GM23338 (cell line): ENCODE measurements around the gene HSD11B2. TPM values are rescaled to one million over a fixed set of nuclear protein-coding genes. Genes with fewer than 3 reads are reported as not detected.

Experiments
- ATAC-seq: fragments of 200-7000 bp; cut with Tn5 transposase; 3 replicates; pipeline ENCODE4 v1.9.1; 2020
- DNase-seq: peaks from one replicate; pipeline ENCODE4 v3.0.0-alpha.2; 2015; ENCODE audit warnings: low spot score
- H2AFZ ChIP-seq: fragments of 200-600 bp; sonication (generic); 2 replicates; pipeline ENCODE4 v1.8.0; 2016; ENCODE audit warnings: antibody characterized with exemption, mild to moderate bottlenecking, moderate library complexity
- H3F3A ChIP-seq: fragments of 200-600 bp; sonication (generic); replicated peaks from 2 replicates; pipeline ENCODE4 v1.8.0; 2017; ENCODE audit warnings: antibody characterized with exemption, mixed run types, low read depth
- H3K27ac ChIP-seq: fragments of 200-600 bp; sonication (generic); 2 replicates; pipeline ENCODE4 v1.6.1; 2016; ENCODE audit warnings: low read depth
- H3K27me3 ChIP-seq: fragments of 200-600 bp; sonication (generic); 2 replicates; pipeline ENCODE4 v1.8.0; 2016; ENCODE audit warnings: mild to moderate bottlenecking, mixed run types, moderate library complexity; ENCODE audit not compliant: insufficient read depth
- H3K36me3 ChIP-seq: fragments of 200-600 bp; sonication (generic); 2 replicates; pipeline ENCODE4 v1.8.0; 2016; ENCODE audit warnings: mild to moderate bottlenecking; ENCODE audit not compliant: insufficient read depth
- H3K4me1 ChIP-seq: fragments of 200-600 bp; sonication (generic); 2 replicates; pipeline ENCODE4 v1.8.0; 2016; ENCODE audit warnings: mild to moderate bottlenecking, moderate library complexity; ENCODE audit not compliant: insufficient read depth
- H3K4me2 ChIP-seq: fragments of 200-600 bp; sonication (generic); 2 replicates; pipeline ENCODE4 v1.7.1; 2017; ENCODE audit warnings: mixed run types
- H3K4me3 ChIP-seq: fragments of 200-600 bp; sonication (generic); 2 replicates; pipeline ENCODE4 v1.6.1; 2016; ENCODE audit warnings: mixed run types
- H3K79me2 ChIP-seq: fragments of 200-600 bp; sonication (generic); replicated peaks from 2 replicates; pipeline ENCODE4 v1.8.0; 2017; ENCODE audit warnings: mild to moderate bottlenecking; ENCODE audit not compliant: insufficient read depth
- H3K9me2 ChIP-seq: fragments of 200-600 bp; sonication (generic); 2 replicates; pipeline ENCODE4 v1.8.0; 2017; ENCODE audit not compliant: insufficient read depth
- H4K20me1 ChIP-seq: fragments of 200-600 bp; sonication (generic); replicated peaks from 2 replicates; pipeline ENCODE4 v1.8.0; 2017; ENCODE audit warnings: mild to moderate bottlenecking; ENCODE audit not compliant: insufficient read depth
- H3K27ac Mint-ChIP-seq: 2 replicates; pipeline ENCODE4 v1.8.0; 2020; ENCODE audit warnings: inconsistent platforms, mild to moderate bottlenecking, moderate library complexity, mixed read lengths
- H3K27me3 Mint-ChIP-seq: 3 replicates; pipeline ENCODE4 v1.8.0; 2022; ENCODE audit warnings: low read depth, mild to moderate bottlenecking, moderate library complexity, mixed read lengths, inconsistent platforms; ENCODE audit not compliant: insufficient read depth, poor library complexity
- H3K36me3 Mint-ChIP-seq: 3 replicates; pipeline ENCODE4 v1.8.0; 2021; ENCODE audit warnings: low read depth, mild to moderate bottlenecking, inconsistent platforms, moderate library complexity, mixed read lengths
- H3K4me1 Mint-ChIP-seq: 3 replicates; pipeline ENCODE4 v1.8.0; 2020; ENCODE audit warnings: mild to moderate bottlenecking, inconsistent platforms, mixed read lengths
- H3K4me3 Mint-ChIP-seq: 3 replicates; pipeline ENCODE4 v1.8.0; 2021; ENCODE audit warnings: moderate library complexity, mild to moderate bottlenecking, inconsistent platforms, mixed read lengths
- H3K9me3 Mint-ChIP-seq: 3 replicates; pipeline ENCODE4 v1.8.0; 2020; ENCODE audit warnings: moderate library complexity, mild to moderate bottlenecking, inconsistent platforms, mixed read lengths
- CREB1 ChIP-seq: fragments of 250-450 bp; sonication (Bioruptor Pico); IDR thresholded peaks from 2 replicates; pipeline ENCODE4 v1.5.0; 2020; ENCODE audit warnings: low read depth, mild to moderate bottlenecking, moderate library complexity
- CTCF ChIP-seq, 2 experiments: fragments of 200-600 bp in 1 of 2; sonication (generic) in 1 of 2; conservative IDR thresholded peaks; 2 replicates each; pipeline versions ENCODE4 v1.5.1 to v1.6.1; 2016 to 2017; ENCODE audit warnings: antibody characterized with exemption in 2 of 2, low read depth in 2 of 2, mild to moderate bottlenecking in 2 of 2, moderate library complexity in 1 of 2
- EZH2 ChIP-seq: fragments of 200-600 bp; sonication (generic); IDR thresholded peaks from one replicate; pipeline ENCODE4 v1.8.0; 2017; ENCODE audit warnings: antibody characterized with exemption, mild to moderate bottlenecking, low read depth; ENCODE audit not compliant: unreplicated experiment
- EZH2phosphoT487 ChIP-seq: fragments of 200-600 bp; sonication (generic); IDR thresholded peaks from one replicate; pipeline ENCODE4 v1.8.1; 2018; ENCODE audit warnings: antibody characterized with exemption; ENCODE audit not compliant: unreplicated experiment
- JUNB ChIP-seq: IDR thresholded peaks from one replicate; pipeline ENCODE4 v1.6.1; 2016; ENCODE audit warnings: antibody characterized with exemption; ENCODE audit not compliant: unreplicated experiment
- POLR2AphosphoS5 ChIP-seq: IDR thresholded peaks from 2 replicates; pipeline ENCODE4 v1.6.1; 2016; ENCODE audit warnings: antibody characterized with exemption, low read depth
- REST ChIP-seq: IDR thresholded peaks from one replicate; pipeline ENCODE4 v1.6.1; 2018; ENCODE audit warnings: antibody characterized with exemption; ENCODE audit not compliant: unreplicated experiment
- STAT1 ChIP-seq: IDR thresholded peaks from one replicate; pipeline ENCODE4 v1.6.1; 2016; ENCODE audit warnings: antibody characterized with exemption; ENCODE audit not compliant: unreplicated experiment
- ZNF114 ChIP-seq: fragments of 250-450 bp; sonication (Bioruptor Pico); IDR thresholded peaks from 2 replicates; pipeline ENCODE4 v1.5.0; 2020; ENCODE audit warnings: mild to moderate bottlenecking, moderate library complexity
- ZNF331 ChIP-seq: fragments of 250-450 bp; sonication (Bioruptor Pico); IDR thresholded peaks from 2 replicates; pipeline ENCODE4 v1.5.0; 2020; ENCODE audit warnings: low read depth, mild to moderate bottlenecking, moderate library complexity
- ZNF462 ChIP-seq: fragments of 250-450 bp; sonication (Bioruptor Pico); IDR thresholded peaks from 2 replicates; pipeline ENCODE4 v1.5.0; 2020; ENCODE audit warnings: mild to moderate bottlenecking, moderate library complexity
- polyA plus RNA-seq: library from polyadenylated mRNA; unstranded; fragments of >200 nt; fragmentation: Nextera tagmentation; extraction: Ambion mirVana; gene quantifications from 2 replicates; pipeline ENCODE4 v1.2.1, GENCODE V29; 2016
- total RNA-seq: library from RNA; depleted of rRNA; stranded (reverse); fragments of >200 nt; shearing (Covaris generic); gene quantifications from 2 replicates; pipeline ENCODE4 v1.2.3, GENCODE V29; 2014

HSD11B2 gene
- total and polyA plus RNA-seq, 2 experiments from 2014 or later: 14.8 to 23.0 TPM

GRCh38 chr16:67435758-67436164, 4.8 kb downstream of the HSD11B2 start (continued):
- TF ChIP-seq REST (no peak), POLR2AphosphoS5 (no peak), CREB1 (no peak)

DNA sequence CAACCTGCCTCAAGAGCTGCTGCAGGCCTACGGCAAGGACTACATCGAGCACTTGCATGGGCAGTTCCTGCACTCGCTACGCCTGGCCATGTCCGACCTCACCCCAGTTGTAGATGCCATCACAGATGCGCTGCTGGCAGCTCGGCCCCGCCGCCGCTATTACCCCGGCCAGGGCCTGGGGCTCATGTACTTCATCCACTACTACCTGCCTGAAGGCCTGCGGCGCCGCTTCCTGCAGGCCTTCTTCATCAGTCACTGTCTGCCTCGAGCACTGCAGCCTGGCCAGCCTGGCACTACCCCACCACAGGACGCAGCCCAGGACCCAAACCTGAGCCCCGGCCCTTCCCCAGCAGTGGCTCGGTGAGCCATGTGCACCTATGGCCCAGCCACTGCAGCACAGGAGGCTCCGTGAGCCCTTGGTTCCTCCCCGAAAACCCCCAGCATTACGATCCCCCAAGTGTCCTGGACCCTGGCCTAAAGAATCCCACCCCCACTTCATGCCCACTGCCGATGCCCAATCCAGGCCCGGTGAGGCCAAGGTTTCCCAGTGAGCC, 5.8 kb downstream of the HSD11B2 start:
- Mint-ChIP-seq H3K27ac (no peak overlapping the region), H3K9me3 (peaks cover 3% of the 10 kb centered on the region; the same call in 1 of the 3 replicates), H3K36me3 (peaks cover 19% of the 10 kb centered on the region), H3K27me3 (peaks cover 21% of the 10 kb centered on the region), H3K4me3 (no peak overlapping the region), H3K4me1 (peaks cover 21% of the 10 kb centered on the region)
- no peaks in the 10 kb centered on the region for H4K20me1 ChIP-seq
- ATAC-seq (no peak), DNase-seq (no peak)
- no peaks in the 10 kb centered on the region for H3K79me2 ChIP-seq
- no peaks in the 10 kb centered on the region for H3F3A ChIP-seq
- peaks cover 9% of the 10 kb centered on the region; the same call in 1 of the 2 replicates for H3K4me1 ChIP-seq
- H3K27me3 ChIP-seq: no peaks in the 10 kb centered on the region
- H3K4me2 ChIP-seq: no peak overlapping the region
- H3K27ac ChIP-seq: no peak overlapping the region
- peaks cover 3% of the 10 kb centered on the region; the same call in 1 of the 2 replicates for H3K36me3 ChIP-seq
- no peak overlapping the region for H2AFZ ChIP-seq
- H3K4me3 ChIP-seq: no peak overlapping the region
- no peaks in the 10 kb centered on the region for H3K9me2 ChIP-seq
- TF ChIP-seq ZNF331 (CRISPR knock-in tag) (no peak), STAT1 (no peak), ZNF114 (CRISPR knock-in tag) (no peak), CREB1 (no peak), POLR2AphosphoS5 (no peak), EZH2 (no peak), EZH2phosphoT487 (no peak), CTCF (conservative IDR thresholded peaks at IDR 0.05; ENCODE audit: low read depth in 2 of 2) (no peak), ZNF462 (CRISPR knock-in tag) (no peak), JUNB (no peak)
